HAP-1 (cell line): ENCODE data around the gene JMJD8.

Experiments used
- DNase-seq, 2 experiments: peaks; one replicate each; pipeline ENCODE4 v3.0.0-alpha.2; 2016 to 2020; ENCODE audit warnings: low spot score in 2 of 2
- H3K27me3 ChIP-seq: fragments of 250-450 bp; sonication (Bioruptor Pico); 2 replicates; pipeline ENCODE4 v1.5.1; 2020; ENCODE audit warnings: low read depth, mild to moderate bottlenecking, moderate library complexity
- H3K36me3 ChIP-seq: fragments of 250-450 bp; sonication (Bioruptor Pico); replicated peaks from 2 replicates; pipeline ENCODE4 v1.5.1; 2020; ENCODE audit warnings: mild to moderate bottlenecking
- H3K4me1 ChIP-seq: fragments of 250-450 bp; sonication (Bioruptor Pico); 2 replicates; pipeline ENCODE4 v1.5.1; 2020; ENCODE audit warnings: mild to moderate bottlenecking
- H3K4me3 ChIP-seq: fragments of 250-450 bp; sonication (Bioruptor Pico); 2 replicates; pipeline ENCODE4 v1.5.1; 2020; ENCODE audit warnings: mild to moderate bottlenecking, moderate library complexity
- H3K9me3 ChIP-seq: fragments of 250-450 bp; sonication (Bioruptor Pico); 2 replicates; pipeline ENCODE4 v1.5.1; 2020; ENCODE audit warnings: mild to moderate bottlenecking, moderate library complexity
- in situ Hi-C: fragments of 300-500 bp; cut with MboI; formaldehyde crosslinking; loops from 3 replicates; pipeline ENCODE4 v1.14.3; 2020; ENCODE audit warnings: low sequenced_read_pairs, inconsistent platforms, mixed read lengths

Gene JMJD8

DNA sequence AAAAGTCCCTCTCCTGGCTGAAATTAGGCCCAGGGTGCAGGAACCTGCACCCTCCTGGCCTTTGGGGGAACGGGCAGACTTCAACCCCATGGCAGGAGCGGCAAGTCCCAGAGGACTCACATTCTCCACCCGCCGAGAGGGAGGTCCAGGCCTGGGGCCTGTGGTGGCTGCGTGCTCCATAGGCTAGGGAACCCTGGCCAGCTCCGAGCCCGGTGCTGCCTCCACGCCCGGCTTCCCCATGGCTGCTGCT, 42.0 kb upstream of the JMJD8 start:
- Histone ChIP-seq H3K4me3 (no peak overlapping the region; the same call in 1 of the 2 replicates), H3K27me3 (no peaks in the 10 kb centered on the region), H3K9me3 (no peaks in the 10 kb centered on the region), H3K4me1 (peaks cover 12% of the 10 kb centered on the region), H3K36me3 (peaks cover 35% of the 10 kb centered on the region)
- DNase-seq = peak in 1 of 2 experiments; percentile 40
- in situ Hi-C loops = no loop called here

DNA sequence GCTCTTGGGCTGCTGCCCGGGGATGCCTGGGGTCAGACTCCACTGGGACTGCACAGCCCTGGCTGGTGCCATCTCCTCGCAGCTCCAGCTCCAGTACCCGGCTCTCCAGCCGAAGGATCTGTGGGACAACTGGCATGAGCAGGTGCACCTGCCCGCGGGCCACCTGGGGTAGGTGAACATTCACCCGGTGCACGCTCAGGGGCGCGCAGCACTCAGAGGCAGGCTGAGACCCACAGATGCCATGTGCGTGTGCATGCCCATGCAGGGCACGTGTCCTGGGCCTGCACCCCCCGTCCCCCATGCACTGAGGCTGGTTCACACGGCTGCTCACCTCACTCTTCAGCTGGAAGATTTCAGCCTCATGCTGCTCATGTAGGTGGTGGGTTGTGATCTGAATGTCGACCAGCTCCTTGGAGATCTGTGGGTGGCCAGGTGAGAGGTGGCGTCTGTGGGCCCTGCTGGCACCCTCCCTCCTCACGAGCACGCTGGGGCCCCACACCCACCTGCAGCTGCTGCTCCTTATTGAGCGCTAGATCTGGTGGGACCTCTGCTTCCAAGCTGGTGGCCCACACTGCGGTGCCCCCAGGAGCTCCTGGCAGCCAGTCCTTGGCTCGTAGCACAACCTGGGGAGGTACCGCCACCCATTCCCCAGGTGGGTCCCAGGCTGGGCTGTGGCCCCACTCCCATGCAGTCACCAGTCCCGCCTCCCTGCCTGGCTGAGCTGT, 41.5 kb upstream of the JMJD8 start:
- peaks cover 12% of the 10 kb centered on the region for H3K4me1 ChIP-seq
- in situ Hi-C loops = no loop called here
- no peaks in the 10 kb centered on the region for H3K27me3 ChIP-seq
- DNase-seq = no peak
- H3K4me3 ChIP-seq = no peak overlapping the region
- H3K9me3 ChIP-seq = no peaks in the 10 kb centered on the region
- H3K36me3 ChIP-seq = peaks cover 31% of the 10 kb centered on the region

DNA sequence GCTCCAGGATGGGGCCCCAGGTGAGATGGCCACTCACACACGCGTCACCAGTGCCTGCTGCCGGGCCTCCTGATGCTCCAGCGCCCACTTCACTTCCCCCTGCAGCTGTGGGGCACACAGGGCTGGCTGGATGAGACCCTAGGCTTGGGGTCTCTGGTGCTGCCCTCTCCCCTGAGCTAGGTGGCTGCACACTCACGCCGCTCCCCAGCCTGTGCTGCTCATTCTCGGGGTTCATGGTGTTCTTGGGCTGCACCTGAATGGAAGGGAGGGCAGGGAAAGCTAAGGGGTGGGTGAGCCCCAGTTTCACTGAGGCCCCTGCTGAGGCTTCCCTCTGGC, 40.9 kb upstream of the JMJD8 start:
- Histone ChIP-seq H3K9me3 (no peaks in the 10 kb centered on the region), H3K36me3 (peaks cover 26% of the 10 kb centered on the region), H3K4me3 (no peak overlapping the region), H3K4me1 (peaks cover 16% of the 10 kb centered on the region), H3K27me3 (no peaks in the 10 kb centered on the region)
- DNase-seq = no peak
- in situ Hi-C loops = no loop called here

DNA sequence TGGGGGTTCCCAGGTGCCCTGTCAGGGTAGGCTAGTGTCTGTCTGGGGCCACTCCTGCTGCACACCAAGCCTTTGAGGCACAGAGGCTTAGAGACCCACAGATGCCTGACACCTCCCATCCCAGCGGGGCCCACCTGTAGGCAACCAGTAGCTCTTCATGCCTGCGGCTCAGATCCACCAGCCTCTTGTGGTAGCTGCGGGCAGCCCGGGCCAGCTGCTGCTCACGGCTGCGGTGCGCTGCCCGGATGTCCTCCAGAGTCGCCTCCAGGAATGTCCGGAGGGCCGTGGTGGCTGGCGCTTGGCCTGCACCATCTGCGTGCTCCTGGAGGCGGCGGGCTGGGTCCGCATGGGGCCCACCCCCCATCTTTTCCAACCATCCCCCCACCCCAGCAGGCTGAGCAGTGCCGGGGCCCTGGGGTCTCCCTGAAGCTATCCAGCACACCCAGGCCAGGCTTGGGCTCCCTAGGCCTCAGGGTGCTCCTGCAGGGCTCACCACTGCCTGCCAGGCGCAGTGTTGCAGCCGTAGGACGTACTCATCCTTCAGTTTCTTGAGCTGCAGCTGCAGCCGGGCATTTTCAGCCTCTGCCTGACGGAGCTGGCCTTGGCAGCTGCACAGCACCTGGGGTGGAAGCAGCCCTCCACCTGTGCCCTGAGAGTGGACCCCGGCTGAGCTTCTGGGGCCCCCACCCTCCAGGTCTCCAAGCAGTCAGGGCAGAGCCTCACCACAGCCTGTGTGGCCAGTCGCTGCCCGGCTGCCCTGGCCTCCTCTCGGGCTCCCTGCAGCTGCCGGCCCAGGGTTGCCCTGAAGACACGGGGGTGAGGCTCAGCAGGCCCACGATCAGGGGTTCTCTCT, 40.3 kb upstream of the JMJD8 start:
- H3K4me1 ChIP-seq = peaks cover 19% of the 10 kb centered on the region
- in situ Hi-C loops = no loop called here
- no peak for DNase-seq

DNA sequence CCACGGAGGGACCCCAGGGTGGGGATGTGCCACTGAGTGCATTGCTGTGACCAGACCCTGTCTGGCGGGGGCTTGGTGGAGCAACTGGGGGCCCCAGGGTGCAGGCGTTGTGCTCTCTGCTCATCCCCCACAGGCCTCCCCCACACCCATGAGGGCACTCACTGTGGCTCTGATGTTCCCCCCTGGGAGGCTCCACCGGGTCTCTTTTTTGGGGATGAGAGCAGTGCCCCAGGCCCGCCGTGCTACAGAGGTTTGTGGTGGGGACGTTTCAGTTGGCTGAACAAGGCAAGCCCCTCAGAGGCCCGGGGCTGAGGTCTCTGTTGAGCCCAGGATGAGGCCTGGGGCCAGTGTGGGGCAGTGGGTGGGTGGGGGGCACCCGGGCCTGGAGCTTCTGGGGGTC, 39.6 kb upstream of the JMJD8 start:
- in situ Hi-C loops = no loop called here
- peaks cover 14% of the 10 kb centered on the region for H3K4me1 ChIP-seq

More for the DNA sequence above, 40.3 kb upstream of the JMJD8 start:
- H3K9me3 ChIP-seq = no peaks in the 10 kb centered on the region
- H3K27me3 ChIP-seq = no peaks in the 10 kb centered on the region
- H3K36me3 ChIP-seq = peaks cover 20% of the 10 kb centered on the region
- no peak overlapping the region for H3K4me3 ChIP-seq

DNA sequence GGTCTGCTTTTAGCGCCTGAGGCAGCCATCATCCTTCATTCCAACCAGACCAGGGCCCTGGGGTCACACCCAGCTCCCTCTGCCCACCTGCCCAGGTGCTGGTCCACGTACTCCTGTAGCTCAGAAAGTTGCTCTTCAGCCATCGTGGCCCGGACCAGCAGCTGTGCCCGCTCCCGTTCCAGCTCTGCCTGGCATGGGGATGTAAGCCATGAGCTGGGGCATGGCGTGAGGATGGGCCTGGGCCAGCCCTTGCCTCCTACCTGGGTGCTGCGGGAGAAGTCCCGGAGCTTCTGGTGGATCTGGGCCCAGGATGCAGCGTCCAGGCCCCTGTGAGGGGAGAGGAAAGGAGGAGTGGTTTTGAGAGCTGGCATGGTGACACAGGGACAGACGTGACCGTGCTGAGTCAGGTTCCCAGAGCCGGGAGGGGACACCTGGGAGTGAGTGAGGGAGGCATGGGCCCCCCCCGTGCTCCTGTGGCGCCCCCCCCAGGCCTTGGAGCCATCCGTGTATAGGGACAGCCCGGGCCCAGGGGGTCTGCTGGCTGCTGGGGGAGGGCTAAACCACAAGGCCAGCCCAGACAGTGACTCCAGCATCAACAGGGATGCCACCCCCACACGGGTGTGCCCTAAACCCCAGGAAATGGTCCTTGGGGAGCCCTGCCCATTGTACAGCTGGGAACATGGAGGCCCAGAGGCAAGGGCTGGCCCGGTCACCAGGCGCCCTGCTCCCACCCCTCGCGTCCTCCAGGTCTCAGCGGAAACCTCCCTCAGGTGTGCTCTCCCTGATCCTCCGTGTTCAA, 38.9 kb upstream of the JMJD8 start:
- Histone ChIP-seq H3K9me3 (no peaks in the 10 kb centered on the region), H3K4me1 (peaks cover 14% of the 10 kb centered on the region), H3K4me3 (no peak overlapping the region), H3K27me3 (no peaks in the 10 kb centered on the region), H3K36me3 (peaks cover 16% of the 10 kb centered on the region)
- in situ Hi-C loops = no loop called here
- DNase-seq = no peak

More for the DNA sequence above, 39.6 kb upstream of the JMJD8 start:
- no peaks in the 10 kb centered on the region for H3K9me3 ChIP-seq
- H3K4me3 ChIP-seq = no peak overlapping the region
- no peaks in the 10 kb centered on the region for H3K27me3 ChIP-seq
- DNase-seq = no peak
- H3K36me3 ChIP-seq = peaks cover 16% of the 10 kb centered on the region

DNA sequence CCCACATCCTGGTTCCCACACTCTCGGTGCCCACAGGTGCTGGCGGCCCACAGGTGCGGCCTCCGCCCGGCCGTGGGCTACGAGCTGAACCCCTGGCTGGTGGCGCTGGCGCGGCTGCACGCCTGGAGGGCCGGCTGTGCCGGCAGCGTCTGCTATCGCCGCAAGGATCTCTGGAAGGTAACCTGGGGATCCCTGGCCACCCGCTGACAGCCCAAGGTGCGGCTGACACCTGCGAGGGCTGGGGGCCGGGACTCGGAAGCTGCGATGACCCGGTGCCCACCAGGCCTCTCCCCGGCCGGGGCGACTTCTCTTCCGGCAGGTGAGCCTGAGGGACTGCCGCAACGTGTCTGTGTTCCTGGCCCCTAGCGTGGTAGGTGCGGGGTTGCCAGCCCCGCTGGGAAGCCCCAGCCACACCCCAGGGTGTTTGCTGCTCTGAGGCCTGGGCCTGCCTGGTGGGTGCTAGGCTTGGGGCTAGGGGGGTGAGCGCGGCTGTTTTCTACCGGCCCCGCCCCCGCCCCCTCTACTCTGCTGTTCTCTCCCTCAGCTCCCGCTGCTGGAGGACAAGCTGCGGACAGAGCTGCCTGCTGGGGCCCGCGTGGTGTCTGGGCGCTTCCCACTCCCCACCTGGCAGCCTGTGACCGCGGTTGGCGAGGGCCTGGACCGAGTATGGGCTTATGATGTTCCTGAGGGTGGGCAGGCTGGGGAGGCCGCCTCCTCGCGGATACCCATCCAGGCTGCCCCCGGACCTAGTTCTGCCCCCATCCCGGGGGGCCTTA, 37.8 kb upstream of the JMJD8 start:
- no peak for DNase-seq
- Histone ChIP-seq H3K4me1 (peaks cover 14% of the 10 kb centered on the region), H3K36me3 (peaks cover 16% of the 10 kb centered on the region), H3K4me3 (peak overlapping the region; percentile 75), H3K9me3 (no peaks in the 10 kb centered on the region), H3K27me3 (no peaks in the 10 kb centered on the region)
- in situ Hi-C loops = no loop called here

DNA sequence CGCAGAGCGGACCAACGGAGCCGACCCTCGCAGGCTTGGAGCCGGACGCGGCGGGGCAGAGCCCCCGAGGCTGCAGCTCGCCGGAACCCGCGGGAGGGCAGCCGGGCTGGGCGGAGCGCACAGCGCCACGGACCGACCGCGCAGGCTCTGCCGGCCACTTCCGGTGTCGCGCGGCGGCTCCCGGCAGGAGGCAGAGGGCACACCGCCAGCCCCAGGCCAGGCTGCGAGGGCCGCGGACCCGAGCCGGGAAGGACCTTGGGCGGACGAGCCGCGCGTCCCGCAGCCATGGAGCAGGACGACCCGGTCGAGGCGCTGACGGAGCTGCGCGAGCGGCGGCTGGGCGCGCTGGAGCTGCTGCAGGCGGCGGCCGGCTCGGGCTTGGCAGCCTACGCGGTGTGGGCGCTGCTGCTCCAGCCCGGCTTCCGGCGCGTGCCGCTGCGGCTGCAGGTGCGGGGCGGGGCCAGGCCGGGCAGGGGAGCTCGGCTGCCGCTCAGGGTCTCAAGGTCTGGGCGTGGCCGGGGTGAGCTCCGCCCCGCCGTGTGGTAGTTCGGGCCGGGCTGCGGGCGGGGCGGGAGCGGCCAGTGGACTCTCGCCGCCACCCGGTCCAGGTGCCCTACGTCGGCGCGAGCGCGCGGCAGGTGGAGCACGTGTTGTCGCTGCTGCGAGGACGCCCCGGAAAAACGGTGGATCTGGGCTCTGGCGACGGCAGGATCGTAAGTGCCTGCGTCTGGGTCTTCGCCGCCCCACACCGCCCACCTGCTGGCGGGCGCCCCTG, 37.0 kb upstream of the JMJD8 start, which contains the start of gene ANTKMT:
Gene ANTKMT (plus strand): TSS at position 157 of the 775 bp plus-strand sequence. CDS start 129 bp downstream, at position 286.
- peaks cover 20% of the 10 kb centered on the region for H3K36me3 ChIP-seq
- no peaks in the 10 kb centered on the region for H3K27me3 ChIP-seq
- H3K4me1 ChIP-seq = peaks cover 19% of the 10 kb centered on the region
- DNase-seq = peak; percentile 81 to 96
- in situ Hi-C loops = no loop called here
- H3K9me3 ChIP-seq = no peaks in the 10 kb centered on the region
- peak within 1 kb of the TSS; percentile 75 for H3K4me3 ChIP-seq

DNA sequence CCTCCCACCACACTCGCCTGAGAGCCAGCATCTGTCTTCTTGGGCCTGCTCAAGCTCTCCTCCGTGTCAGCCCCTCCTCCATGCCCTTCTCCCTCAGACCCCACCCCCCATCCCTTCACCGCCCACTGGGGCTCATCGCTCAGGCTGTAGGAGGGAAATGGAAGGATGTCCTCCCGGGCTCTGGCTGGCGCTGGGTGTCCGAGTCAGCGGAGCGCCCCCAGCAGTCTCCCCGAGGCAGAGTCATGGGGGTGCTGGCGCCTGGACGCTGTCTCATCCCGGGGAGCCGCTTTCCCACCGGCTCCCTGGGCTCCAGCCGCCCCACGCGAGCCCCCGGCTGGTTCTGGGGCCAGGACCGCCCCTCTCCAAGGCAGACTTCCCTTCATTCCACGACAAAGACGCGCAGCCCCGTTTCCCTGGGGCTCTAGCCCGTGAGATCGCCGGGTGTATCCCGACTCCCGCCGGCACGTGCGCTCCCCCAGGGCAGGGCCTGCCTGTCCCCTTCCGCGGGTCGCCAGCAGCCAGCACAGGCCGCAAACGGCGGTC, 36.4 kb upstream of the JMJD8 start:
- H3K9me3 ChIP-seq = no peaks in the 10 kb centered on the region
- DNase-seq = peak; percentile 72 to 86
- in situ Hi-C loops = no loop called here
- H3K4me3 ChIP-seq = peak overlapping the region; percentile 75
- peaks cover 20% of the 10 kb centered on the region for H3K36me3 ChIP-seq
- H3K27me3 ChIP-seq = no peaks in the 10 kb centered on the region
- H3K4me1 ChIP-seq = peaks cover 23% of the 10 kb centered on the region

DNA sequence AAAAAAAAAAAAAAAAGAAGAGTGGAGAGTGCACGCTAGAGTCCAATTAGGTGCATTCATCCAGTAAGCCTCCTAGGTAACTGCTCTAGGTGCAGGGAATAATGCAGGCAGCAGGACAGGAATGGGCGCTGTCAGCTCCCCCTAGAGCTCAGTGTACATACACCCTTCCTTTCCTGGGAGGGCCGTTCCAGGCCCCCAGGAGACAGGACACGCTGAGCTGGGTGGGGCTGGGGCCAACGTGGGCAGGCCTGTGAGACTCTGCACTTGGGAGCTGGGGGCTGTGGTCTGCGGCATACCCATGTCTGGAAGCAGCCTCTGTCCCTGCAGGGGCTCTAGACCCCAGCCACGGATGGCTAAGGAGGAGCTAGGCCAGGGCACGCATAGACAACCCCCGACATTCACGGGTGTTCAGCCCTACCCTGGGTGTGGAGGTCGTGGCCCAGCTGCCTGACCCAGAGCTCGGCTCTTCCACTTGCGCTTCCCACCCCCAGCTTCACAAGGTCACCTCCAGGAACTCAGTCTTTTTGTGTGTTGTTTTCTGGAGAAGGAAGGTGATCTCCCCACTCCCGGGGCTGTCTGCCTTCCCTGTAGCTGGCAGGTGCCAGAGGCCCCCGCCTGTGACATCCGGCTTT, 35.8 kb upstream of the JMJD8 start:
- Histone ChIP-seq H3K4me1 (peaks cover 23% of the 10 kb centered on the region), H3K9me3 (no peaks in the 10 kb centered on the region), H3K36me3 (peaks cover 20% of the 10 kb centered on the region), H3K4me3 (peak overlapping the region; percentile 75), H3K27me3 (no peaks in the 10 kb centered on the region)
- DNase-seq = peak; percentile 64 to 73
- in situ Hi-C loops = no loop called here

DNA sequence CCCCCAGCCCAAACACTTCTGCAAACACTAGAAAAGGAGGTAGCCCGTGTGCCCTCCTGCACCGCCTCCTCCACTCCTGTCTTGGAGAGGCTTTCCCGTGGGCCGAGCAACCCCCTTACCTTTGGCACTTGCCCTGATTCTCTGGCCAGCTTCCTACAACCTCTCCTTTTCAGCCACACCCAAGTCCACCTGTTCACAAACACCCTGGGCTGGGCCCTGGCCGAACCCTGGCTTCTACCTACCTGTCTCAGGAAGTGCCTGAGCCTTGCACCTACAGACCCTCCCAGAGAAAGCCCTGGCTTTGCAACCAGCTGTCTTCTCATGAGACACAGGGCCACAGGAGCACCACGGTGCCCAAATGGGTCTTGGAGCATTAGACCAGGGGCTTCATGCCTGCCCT, 34.8 kb upstream of the JMJD8 start:
- in situ Hi-C loops = no loop called here
- no peak overlapping the region for H3K4me3 ChIP-seq
- H3K27me3 ChIP-seq = no peaks in the 10 kb centered on the region
- H3K4me1 ChIP-seq = peaks cover 23% of the 10 kb centered on the region
- no peak for DNase-seq
- H3K9me3 ChIP-seq = no peaks in the 10 kb centered on the region
- H3K36me3 ChIP-seq = peaks cover 20% of the 10 kb centered on the region

DNA sequence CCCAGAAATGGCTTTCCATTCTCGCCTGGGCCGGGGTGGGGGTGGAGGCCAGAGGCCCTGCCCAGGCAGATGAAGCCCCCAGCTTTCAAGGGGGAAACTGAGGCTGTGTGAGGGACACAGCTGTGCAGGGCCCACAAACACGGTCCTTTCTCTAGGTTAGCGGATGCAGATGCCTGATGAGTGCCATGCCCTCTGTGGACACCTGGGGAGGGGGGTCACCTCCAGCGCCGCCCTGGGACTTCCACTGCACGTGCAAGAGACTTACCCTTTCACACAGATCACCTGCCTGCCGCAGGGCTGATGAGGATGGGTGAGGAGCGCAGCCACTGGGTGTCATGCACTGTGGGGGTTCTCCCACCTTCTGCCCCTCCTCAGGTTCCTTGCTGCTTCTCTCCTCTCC, 34.3 kb upstream of the JMJD8 start:
- Histone ChIP-seq H3K4me3 (no peak overlapping the region), H3K4me1 (peaks cover 23% of the 10 kb centered on the region), H3K9me3 (no peaks in the 10 kb centered on the region), H3K36me3 (peaks cover 18% of the 10 kb centered on the region), H3K27me3 (no peaks in the 10 kb centered on the region)
- DNase-seq = no peak
- in situ Hi-C loops = no loop called here
